Ovary (tissue), 9 donors: ENCODE results near the gene TSSK6. TPM values are rescaled to one million over a fixed set of nuclear protein-coding genes. Genes with fewer than 3 reads are reported as not detected.
"Not testable (repeated sequence)": the region's sequence is repeated elsewhere in the genome, so short reads cannot be mapped to it uniquely, and the experiment has no call there.

Source experiments
- DNase-seq, 5 donors: peaks; one replicate each; pipeline ENCODE4 v3.0.0-alpha.2; 2019 to 2020
- H3K27ac ChIP-seq, 2 donors: fragments of 200-600 bp; one replicate each; pipeline versions ENCODE4 v1.5.1 to v1.8.0; 2019 to 2022
- H3K27me3 ChIP-seq: fragments of 200-600 bp; one replicate; pipeline ENCODE4 v1.8.0; 2022
- H3K36me3 ChIP-seq: fragments of 200-600 bp; sonication (generic); one replicate; pipeline ENCODE4 v1.5.1; 2019
- H3K4me1 ChIP-seq: one replicate; pipeline ENCODE4 v1.8.1; 2013; ENCODE audit warnings: mild to moderate bottlenecking, moderate library complexity; ENCODE audit not compliant: insufficient read depth
- H3K4me3 ChIP-seq: fragments of 200-600 bp; sonication (generic); one replicate; pipeline ENCODE4 v1.5.1; 2017
- H3K9me3 ChIP-seq, 2 donors: fragments of 200-600 bp in 1 of 2; sonication (generic) in 1 of 2; one replicate each; pipeline versions ENCODE4 v1.5.1 to v1.8.1; 2013 to 2019; ENCODE audit warnings: mild to moderate bottlenecking in 1 of 2, moderate library complexity in 1 of 2
- EP300 ChIP-seq: sonication (generic); formaldehyde crosslinking; IDR thresholded peaks from one replicate; pipeline ENCODE4 v1.6.1; 2017; ENCODE audit warnings: antibody characterized with exemption
- POLR2A ChIP-seq: fragments of 450-650 bp; IDR thresholded peaks from one replicate; pipeline ENCODE4 v1.6.1; 2017; ENCODE audit warnings: antibody characterized with exemption, mild to moderate bottlenecking, moderate library complexity
- WGBS, 3 donors: extraction: QIAGEN DNeasy Blood & Tissue Kit in 1 of 3; methylation state at CpG; one replicate each; pipeline versions ENCODE4 v1.1.5 to v1.1.7; 2013 to 2017; 5-methylcytosine and 5-hydroxymethylcytosine counted together
- intact Hi-C, 4 donors: fragments of 100-400 bp; cut with DNase I; formaldehyde crosslinking; loops; one replicate each; pipeline versions ENCODE4 v1.11.0 to v1.15.1; 2022 to 2023
- polyA plus RNA-seq, 2 donors: library from polyadenylated mRNA; stranded (reverse); fragments of 200-250 nt in 1 of 2; fragments of 350-450 nt in 1 of 2; fragmentation: Illumina TruSeq in 1 of 2; extraction: RNeasy Lipid Tissue Mini Kit (QIAGEN cat#74804) in 1 of 2; gene quantifications; one replicate each; pipeline ENCODE4 v1.2.3, GENCODE V29; 2013 to 2014
- total RNA-seq, 7 donors: library from RNA; depleted of rRNA in 2 of 7; stranded (reverse); fragments of >200 nt in 2 of 7; fragmentation: NEBNext Ultra II Directional in 3 of 7; extraction: Animal tissue kit (Norgen Biotek cat#: 25700) in 3 of 7; gene quantifications; one replicate each; pipeline versions ENCODE4 v1.1.0 to v1.2.4, GENCODE V29; 2016 to 2023
- TF ChIP-seq, protein P1 (sequence below), 3 donors: fragments of 450-650 bp in 2 of 3; fragments of 200-600 bp in 1 of 3; IDR thresholded peaks; one replicate each; pipeline versions ENCODE4 v1.5.1 to v1.8.0; 2016 to 2022; ENCODE audit warnings: antibody characterized with exemption in 3 of 3, mild to moderate bottlenecking in 1 of 3
- donor health status: DM: no; HTN: no; CAD: no; lungs with moderate emphysema.
- donor health status: DM: no; HTN: no; CAD: no.
- donor health status: Bipolar disorder and iron deficiency.
- donor health status: DM: yes; HTN: yes; CAD: no.
- donor health status: DM: no; HTN: no; CAD: no.
- donor health status: DM: yes; HTN: yes; CAD: no.

Gene TSSK6
- total and polyA plus RNA-seq, 9 donors: 0.76 to 2.5 (median 1.1) TPM; not detected in 1

DNA sequence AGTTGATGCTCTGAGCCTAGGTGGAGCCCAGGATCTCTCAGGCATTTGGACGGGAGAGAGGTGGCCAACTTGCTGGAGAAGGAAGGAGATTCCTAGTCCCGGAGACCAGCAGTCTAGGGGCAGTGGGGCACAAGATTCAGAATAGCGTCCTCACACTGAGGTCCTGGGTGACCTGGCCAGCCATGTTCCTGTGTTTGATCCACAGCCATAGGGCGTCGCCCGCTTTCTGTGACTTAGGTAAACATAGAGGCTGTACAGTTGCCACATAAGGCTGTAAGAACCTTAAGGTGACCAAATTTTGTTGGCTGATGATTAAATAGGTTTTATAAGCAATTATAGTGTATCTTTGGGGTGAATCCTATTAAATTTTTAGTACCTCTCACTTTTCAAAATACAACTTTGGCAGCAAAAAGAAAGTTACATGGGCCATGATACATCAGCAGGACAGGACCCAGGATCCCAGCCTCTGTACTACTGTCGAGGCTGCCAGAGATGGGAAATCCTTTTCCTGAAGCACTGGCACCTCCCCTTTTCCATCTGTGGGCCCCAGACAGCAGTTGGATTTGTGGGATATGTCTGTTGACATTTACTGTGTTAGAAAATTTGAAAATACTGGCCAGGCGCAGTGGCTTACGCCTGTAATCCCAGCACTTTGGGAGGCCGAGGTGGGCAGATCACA, 37.5 kb downstream of the TSSK6 start:
- no peak overlapping the region for H3K27ac ChIP-seq
- TF ChIP-seq EP300: no peak
- no peak for TF ChIP-seq POLR2A
- TF ChIP-seq, protein P1, sequence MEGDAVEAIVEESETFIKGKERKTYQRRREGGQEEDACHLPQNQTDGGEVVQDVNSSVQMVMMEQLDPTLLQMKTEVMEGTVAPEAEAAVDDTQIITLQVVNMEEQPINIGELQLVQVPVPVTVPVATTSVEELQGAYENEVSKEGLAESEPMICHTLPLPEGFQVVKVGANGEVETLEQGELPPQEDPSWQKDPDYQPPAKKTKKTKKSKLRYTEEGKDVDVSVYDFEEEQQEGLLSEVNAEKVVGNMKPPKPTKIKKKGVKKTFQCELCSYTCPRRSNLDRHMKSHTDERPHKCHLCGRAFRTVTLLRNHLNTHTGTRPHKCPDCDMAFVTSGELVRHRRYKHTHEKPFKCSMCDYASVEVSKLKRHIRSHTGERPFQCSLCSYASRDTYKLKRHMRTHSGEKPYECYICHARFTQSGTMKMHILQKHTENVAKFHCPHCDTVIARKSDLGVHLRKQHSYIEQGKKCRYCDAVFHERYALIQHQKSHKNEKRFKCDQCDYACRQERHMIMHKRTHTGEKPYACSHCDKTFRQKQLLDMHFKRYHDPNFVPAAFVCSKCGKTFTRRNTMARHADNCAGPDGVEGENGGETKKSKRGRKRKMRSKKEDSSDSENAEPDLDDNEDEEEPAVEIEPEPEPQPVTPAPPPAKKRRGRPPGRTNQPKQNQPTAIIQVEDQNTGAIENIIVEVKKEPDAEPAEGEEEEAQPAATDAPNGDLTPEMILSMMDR (IDR thresholded peaks at IDR 0.05): no peak
- no peaks in the 10 kb centered on the region for H3K36me3 ChIP-seq
- H3K9me3 ChIP-seq: no peaks in the 10 kb centered on the region
- intact Hi-C loops: no loop called here
- no peak overlapping the region for H3K4me3 ChIP-seq
- H3K4me1 ChIP-seq: peaks cover 12% of the 10 kb centered on the region
- no peaks in the 10 kb centered on the region for H3K27me3 ChIP-seq
- WGBS, 3 donors: 89 to 95% (median 93%) methylated on average over 10 of the region's 10 CpGs
- no peak for DNase-seq

DNA sequence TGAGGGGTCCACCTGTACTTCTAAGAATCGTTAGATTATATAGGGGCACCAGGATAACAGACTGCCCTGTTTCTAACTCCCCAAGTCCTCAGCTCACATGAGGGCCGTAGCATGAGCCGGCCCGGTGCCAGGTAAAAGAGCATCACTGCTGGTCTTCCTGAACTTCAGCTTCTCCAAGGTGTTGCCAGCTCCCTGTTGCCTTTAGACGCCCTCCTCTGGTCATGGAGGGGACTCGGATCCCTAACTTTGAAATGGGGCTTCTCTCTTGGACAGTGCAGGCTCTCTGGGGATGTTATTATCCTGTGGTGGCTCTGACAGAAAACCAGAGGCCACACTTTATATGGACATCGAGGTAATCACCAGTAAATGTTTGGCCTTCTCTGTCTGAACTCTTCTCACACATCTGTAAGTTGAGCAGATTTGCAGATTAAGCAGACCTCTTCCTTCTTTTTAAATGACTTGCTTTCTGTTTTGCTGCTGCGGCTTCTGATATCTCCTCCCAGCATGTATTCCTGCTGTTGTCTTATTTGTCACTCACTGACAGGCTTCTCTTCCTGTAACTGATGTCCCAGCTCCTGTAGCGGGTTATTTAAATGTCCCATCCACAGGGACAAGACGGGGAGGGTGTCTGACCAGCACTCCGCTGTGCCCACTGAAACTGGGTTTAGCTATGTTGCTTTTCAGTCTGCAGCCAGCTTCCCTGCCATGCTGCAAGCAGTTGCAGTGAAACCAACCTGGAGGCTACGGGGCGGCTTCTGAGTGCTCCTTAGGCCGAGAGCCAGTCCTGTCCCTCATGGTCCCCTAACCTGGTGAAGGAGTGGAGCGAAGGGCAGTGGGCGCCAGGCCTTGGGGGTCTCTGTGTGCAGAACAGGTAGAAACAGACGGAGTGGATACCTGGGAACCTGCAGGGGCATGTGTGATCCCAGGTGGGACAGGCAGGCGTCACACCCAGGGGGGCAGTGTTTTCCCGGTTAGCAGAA, 39.2 kb downstream of the TSSK6 start:
- Histone ChIP-seq H3K27ac (no peak overlapping the region), H3K4me3 (no peak overlapping the region), H3K27me3 (no peaks in the 10 kb centered on the region), H3K9me3 (no peaks in the 10 kb centered on the region), H3K36me3 (no peaks in the 10 kb centered on the region), H3K4me1 (peaks cover 12% of the 10 kb centered on the region)
- intact Hi-C loops: no loop called here
- no peak for DNase-seq
- 77 to 82% (median 80%) methylated on average over 19 of the region's 19 CpGs for WGBS, 3 donors
- TF ChIP-seq, protein P1 (IDR thresholded peaks at IDR 0.05): no peak
- no peak for TF ChIP-seq EP300
- TF ChIP-seq POLR2A: no peak

DNA sequence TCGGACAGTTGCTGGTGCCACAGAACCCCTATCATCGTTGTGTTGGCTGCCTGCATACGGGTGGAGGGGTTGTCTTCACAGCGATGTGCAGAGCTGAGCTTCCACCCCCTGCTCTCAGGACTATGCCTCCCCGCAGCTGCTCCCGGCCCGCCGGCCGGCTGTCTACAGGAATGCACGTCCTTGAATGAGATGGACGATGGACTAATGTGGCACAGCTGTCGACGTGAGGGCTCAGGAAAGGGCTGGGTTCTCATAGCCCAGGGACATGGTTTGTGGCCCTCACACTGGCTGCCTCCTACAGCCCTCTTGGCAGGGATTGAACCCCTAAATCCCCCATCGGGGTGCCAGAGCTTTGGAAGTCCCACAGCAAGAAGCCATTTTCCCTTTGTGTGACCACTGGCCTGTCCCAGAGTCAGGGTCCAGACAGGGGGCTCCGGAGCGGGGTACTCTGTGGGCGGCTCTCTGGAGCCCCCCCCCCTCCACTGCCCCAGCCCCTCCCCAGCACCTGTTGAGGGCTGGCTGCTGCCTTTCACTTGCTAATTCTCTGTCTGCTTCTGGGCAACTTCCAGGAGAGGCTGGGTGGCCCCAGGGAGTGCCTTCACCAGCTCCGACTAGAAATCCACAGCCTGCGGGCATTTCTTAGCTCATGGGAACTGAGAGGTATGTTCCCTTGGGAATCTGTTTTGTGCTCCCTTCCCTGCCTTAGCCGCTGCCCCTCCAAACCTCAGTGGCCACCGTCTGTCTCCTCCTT, 40.2 kb downstream of the TSSK6 start:
- TF ChIP-seq, protein P1 (IDR thresholded peaks at IDR 0.05): no peak
- TF ChIP-seq POLR2A (no peak), EP300 (no peak)
- DNase-seq: peak in 3 of 5 donors; percentile 50 to 64 (median 61)
- intact Hi-C loops: no loop called here
- no peak overlapping the region for H3K27ac ChIP-seq
- no peaks in the 10 kb centered on the region for H3K36me3 ChIP-seq
- WGBS, 3 donors: 24 to 38% (median 26%) methylated on average over 21 of the region's 21 CpGs
- H3K4me3 ChIP-seq: no peak overlapping the region
- no peaks in the 10 kb centered on the region for H3K9me3 ChIP-seq
- H3K4me1 ChIP-seq: peaks cover 12% of the 10 kb centered on the region
- H3K27me3 ChIP-seq: no peaks in the 10 kb centered on the region

DNA sequence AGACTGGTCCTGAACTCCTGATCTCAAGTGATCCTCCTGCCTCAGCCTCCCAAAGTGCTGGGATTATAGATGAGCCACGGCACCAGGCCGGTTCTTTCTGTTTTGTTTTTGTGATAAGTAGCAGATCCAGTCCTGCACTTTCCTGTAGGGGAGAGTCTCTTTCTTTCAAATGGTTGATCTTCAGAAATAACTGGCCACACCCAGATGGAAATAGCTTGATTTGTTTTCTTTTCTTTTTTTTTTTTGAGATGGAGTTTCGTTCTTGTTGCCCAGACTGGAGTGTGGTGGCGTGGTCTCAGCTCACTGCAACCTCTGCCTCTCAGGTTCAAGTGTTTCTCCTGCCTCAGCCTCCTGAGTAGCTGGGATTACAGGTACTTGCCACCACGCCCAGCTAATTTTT, 43.2 kb downstream of the TSSK6 start:
- intact Hi-C loops, H3K36me3 ChIP-seq, H3K9me3 ChIP-seq, H3K27me3 ChIP-seq, H3K27ac ChIP-seq, H3K4me3 ChIP-seq, DNase-seq: not testable (repeated sequence)
- 76 to 84% (median 80%) methylated on average over 5 of the region's 5 CpGs for WGBS, 3 donors
- peaks cover 12% of the 10 kb centered on the region for H3K4me1 ChIP-seq
